Activated CD8-positive, alpha-beta T cell treated with anti-CD3 and anti-CD28 coated beads for 36 hours (primary cell): ENCODE results near the gene ADCK1. TPM values are rescaled to one million over a fixed set of nuclear protein-coding genes. Genes with fewer than 3 reads are reported as not detected.

Source experiments
- ATAC-seq: fragments of 200-7000 bp; cut with Tn5 transposase; one replicate; pipeline ENCODE4 v1.10.0; 2021; ENCODE audit warnings: mild to moderate bottlenecking, moderate library complexity
- CTCF ChIA-PET: fragments of 350-600 bp; sonication (Branson Sonifier 250); formaldehyde crosslinking; loops from one replicate; lab custom pipeline; 2021; ENCODE audit warnings: antibody characterized with exemption; lab: Charles Lee
- POLR2A ChIA-PET: fragments of 350-600 bp; sonication (Branson Sonifier 250); formaldehyde crosslinking; loops from one replicate; lab custom pipeline; 2021; ENCODE audit warnings: antibody characterized with exemption; lab: Charles Lee
- DNase-seq: peaks from one replicate; pipeline ENCODE4 v3.0.0-alpha.2; 2020
- H3K27ac Mint-ChIP-seq: one replicate; pipeline ENCODE4 v1.8.0; 2021; ENCODE audit warnings: mild to moderate bottlenecking, mixed read lengths
- H3K27me3 Mint-ChIP-seq: one replicate; pipeline ENCODE4 v1.8.0; 2021; ENCODE audit warnings: mixed read lengths
- H3K36me3 Mint-ChIP-seq: one replicate; pipeline ENCODE4 v1.8.0; 2021; ENCODE audit warnings: low read depth, mixed read lengths
- H3K4me1 Mint-ChIP-seq: one replicate; pipeline ENCODE4 v1.8.0; 2021; ENCODE audit warnings: low read depth, mixed read lengths
- H3K4me3 Mint-ChIP-seq: one replicate; pipeline ENCODE4 v1.8.0; 2021; ENCODE audit warnings: mild to moderate bottlenecking, moderate library complexity, mixed read lengths
- H3K9me3 Mint-ChIP-seq: one replicate; pipeline ENCODE4 v1.8.0; 2021; ENCODE audit warnings: mixed read lengths
- CTCF ChIP-seq: fragments of 200-600 bp; IDR thresholded peaks from one replicate; pipeline ENCODE4 v1.8.0; 2022; ENCODE audit warnings: antibody characterized with exemption, mild to moderate bottlenecking
- intact Hi-C: fragments of 100-400 bp; cut with micrococcal nuclease; formaldehyde crosslinking; loops from one replicate; pipeline ENCODE4 v1.10.0; 2022
- total RNA-seq, 2 experiments: library from RNA; stranded (reverse); gene quantifications; one replicate each; pipeline ENCODE4 v1.2.3, GENCODE V29; 2021

ADCK1 gene
- total RNA-seq, 2 experiments from 2014 or later: 5.2 to 5.6 TPM

- intact Hi-C loops: no loop called here
- ATAC-seq (no peak), DNase-seq (no peak)
- no peak for TF ChIP-seq CTCF
- Mint-ChIP-seq H3K9me3 (peaks cover 3% of the 10 kb centered on the region), H3K27me3 (no peaks in the 10 kb centered on the region), H3K27ac (no peak overlapping the region), H3K4me3 (no peak overlapping the region), H3K4me1 (no peaks in the 10 kb centered on the region), H3K36me3 (peaks cover 6% of the 10 kb centered on the region)
- ChIA-PET CTCF (no interaction called here), POLR2A (no interaction called here)
Measured at GRCh38 chr14:77918448-77918847, 118.5 kb downstream of the ADCK1 start.

GRCh38 chr14:77920312-77920711 lies 120.4 kb downstream of the ADCK1 start:
- H3K9me3 Mint-ChIP-seq: peaks cover 3% of the 10 kb centered on the region
- intact Hi-C loops: no loop called here
- TF ChIP-seq CTCF: no peak
- peaks cover 6% of the 10 kb centered on the region for H3K36me3 Mint-ChIP-seq
- H3K27ac Mint-ChIP-seq: no peak overlapping the region
- no peak overlapping the region for H3K4me3 Mint-ChIP-seq
- ATAC-seq (no peak), DNase-seq (no peak)
- ChIA-PET POLR2A (interaction anchor here (1.0 kb wide), 1 partner anchor 19 kb away, joined by 3 read pairs; no protein-coding TSS in a partner anchor), CTCF (no interaction called here)
- no peaks in the 10 kb centered on the region for H3K4me1 Mint-ChIP-seq
- H3K27me3 Mint-ChIP-seq: no peaks in the 10 kb centered on the region

GRCh38 chr14:77921818-77922217 lies 121.9 kb downstream of the ADCK1 start:
- intact Hi-C loops: no loop called here
- Mint-ChIP-seq H3K9me3 (peaks cover 3% of the 10 kb centered on the region), H3K27ac (no peak overlapping the region), H3K27me3 (no peaks in the 10 kb centered on the region), H3K4me3 (no peak overlapping the region), H3K4me1 (no peaks in the 10 kb centered on the region), H3K36me3 (peaks cover 5% of the 10 kb centered on the region)
- CTCF ChIA-PET: interaction anchor here (1.0 kb wide), 1 partner anchor 59 kb away, joined by 3 read pairs; no protein-coding TSS in a partner anchor
- ATAC-seq (no peak), DNase-seq (no peak)
- POLR2A ChIA-PET: no interaction called here
- TF ChIP-seq CTCF: no peak

- H3K27me3 Mint-ChIP-seq: no peaks in the 10 kb centered on the region
- TF ChIP-seq CTCF: no peak
- peaks cover 3% of the 10 kb centered on the region for H3K9me3 Mint-ChIP-seq
- H3K4me1 Mint-ChIP-seq: no peaks in the 10 kb centered on the region
- no peak overlapping the region for H3K27ac Mint-ChIP-seq
- no peak overlapping the region for H3K4me3 Mint-ChIP-seq
- H3K36me3 Mint-ChIP-seq: peaks cover 6% of the 10 kb centered on the region
- DNase-seq (no peak), ATAC-seq (no peak)
- intact Hi-C loops: no loop called here
- POLR2A ChIA-PET: interaction anchor here (0.5 kb wide), 1 partner anchor 12 kb away, joined by 3 read pairs; no protein-coding TSS in a partner anchor
- CTCF ChIA-PET: interaction anchor here (0.9 kb wide), 1 partner anchor 268 kb away, joined by 3 read pairs; no protein-coding TSS in a partner anchor
Measured at GRCh38 chr14:77923131-77923936, 123.4 kb downstream of the ADCK1 start.
